Measurements from ENCODE around the gene OBSCN. TPM values are rescaled to one million over a fixed set of nuclear protein-coding genes. Genes with fewer than 3 reads are reported as not detected.
"Not testable (repeated sequence)": the region's sequence is repeated elsewhere in the genome, so short reads cannot be mapped to it uniquely, and the experiment has no call there.

Gene OBSCN
- total RNA-seq, 1 donor from 2014 or later, result 22.3 TPM

DNA sequence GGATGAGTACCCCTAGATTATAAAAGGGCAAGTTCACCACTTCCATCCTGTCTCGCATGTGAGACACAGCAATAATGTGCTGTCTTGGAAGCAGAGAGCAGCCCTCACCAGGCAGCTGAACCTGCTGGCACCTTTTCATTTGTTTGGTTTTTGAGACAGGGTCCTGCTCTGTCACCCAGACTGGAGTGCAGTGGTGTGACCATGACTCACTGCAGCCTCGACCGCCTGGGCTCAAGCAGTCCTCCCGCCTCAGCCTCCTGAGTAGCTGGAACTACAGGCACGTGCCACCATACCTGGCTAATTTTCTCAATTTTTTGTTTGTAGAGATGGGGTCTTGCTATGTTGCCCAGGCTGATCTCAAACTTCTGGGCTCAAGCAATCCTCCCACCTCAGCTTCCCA, 20.3 kb downstream of the OBSCN start:
- DNase-seq; H3K27ac Mint-ChIP-seq; H3K27me3 Mint-ChIP-seq; H3K4me3 Mint-ChIP-seq; intact Hi-C loops (cut with micrococcal nuclease); H3K9me3 Mint-ChIP-seq; H3K4me1 Mint-ChIP-seq: not testable (repeated sequence)
- peaks cover 58% of the 10 kb centered on the region for H3K36me3 Mint-ChIP-seq (ENCODE audit: low read depth)

GRCh38 chr1:228228601-228229074, 20.8 kb downstream of the OBSCN start:
- no peaks in the 10 kb centered on the region for H3K27me3 Mint-ChIP-seq
- peaks cover 13% of the 10 kb centered on the region for H3K9me3 Mint-ChIP-seq
- no peak overlapping the region for H3K4me3 Mint-ChIP-seq
- H3K36me3 Mint-ChIP-seq (ENCODE audit: low read depth), result peaks cover 61% of the 10 kb centered on the region
- DNase-seq, result no peak
- intact Hi-C loops (cut with micrococcal nuclease), result no loop called here
- no peaks in the 10 kb centered on the region for H3K4me1 Mint-ChIP-seq
- H3K27ac Mint-ChIP-seq, result no peak overlapping the region

GRCh38 chr1:228231189-228231588, 23.3 kb downstream of the OBSCN start:
- Mint-ChIP-seq H3K36me3 (ENCODE audit: low read depth) (peaks cover 52% of the 10 kb centered on the region), H3K27ac (no peak overlapping the region)

GRCh38 chr1:228233136-228233535, 25.3 kb downstream of the OBSCN start:
- intact Hi-C loops (cut with micrococcal nuclease), result no loop called here

More at GRCh38 chr1:228231189-228231588, 23.3 kb downstream of the OBSCN start:
- Mint-ChIP-seq H3K4me1 (no peaks in the 10 kb centered on the region), H3K27me3 (no peaks in the 10 kb centered on the region), H3K9me3 (peaks cover 19% of the 10 kb centered on the region), H3K4me3 (no peak overlapping the region)
- intact Hi-C loops (cut with micrococcal nuclease), result no loop called here
- no peak for DNase-seq

DNA sequence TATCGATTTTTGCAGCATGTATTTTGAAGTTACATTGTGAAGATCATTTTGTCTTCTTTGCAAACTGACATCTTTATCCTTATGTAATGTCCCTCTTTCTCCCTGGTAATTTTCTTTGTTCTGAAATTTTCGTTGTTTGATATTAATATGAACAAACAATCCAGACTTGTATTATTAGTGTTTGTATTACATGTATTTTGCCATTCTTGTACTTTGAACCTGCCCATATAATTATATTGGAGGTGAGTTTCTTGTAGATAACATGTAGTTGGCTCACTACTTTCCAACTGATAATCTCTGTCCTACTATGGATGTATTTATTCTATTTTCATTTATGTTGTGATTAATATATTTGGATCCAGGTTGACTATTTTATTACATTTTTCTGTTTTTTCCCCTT, 27.1 kb downstream of the OBSCN start:
- intact Hi-C loops (cut with micrococcal nuclease), result no loop called here
- H3K36me3 Mint-ChIP-seq (ENCODE audit: low read depth), result peaks cover 66% of the 10 kb centered on the region
- no peaks in the 10 kb centered on the region for H3K4me1 Mint-ChIP-seq
- H3K27ac Mint-ChIP-seq, result no peak overlapping the region
- H3K27me3 Mint-ChIP-seq, result no peaks in the 10 kb centered on the region
- DNase-seq, result no peak
- peaks cover 29% of the 10 kb centered on the region for H3K9me3 Mint-ChIP-seq
- no peak overlapping the region for H3K4me3 Mint-ChIP-seq

More at GRCh38 chr1:228233136-228233535, 25.3 kb downstream of the OBSCN start:
- H3K27me3 Mint-ChIP-seq, result no peaks in the 10 kb centered on the region
- no peak overlapping the region for H3K4me3 Mint-ChIP-seq
- no peaks in the 10 kb centered on the region for H3K4me1 Mint-ChIP-seq
- peaks cover 19% of the 10 kb centered on the region for H3K9me3 Mint-ChIP-seq
- no peak for DNase-seq
- no peak overlapping the region for H3K27ac Mint-ChIP-seq
- H3K36me3 Mint-ChIP-seq (ENCODE audit: low read depth), result peaks cover 60% of the 10 kb centered on the region

DNA sequence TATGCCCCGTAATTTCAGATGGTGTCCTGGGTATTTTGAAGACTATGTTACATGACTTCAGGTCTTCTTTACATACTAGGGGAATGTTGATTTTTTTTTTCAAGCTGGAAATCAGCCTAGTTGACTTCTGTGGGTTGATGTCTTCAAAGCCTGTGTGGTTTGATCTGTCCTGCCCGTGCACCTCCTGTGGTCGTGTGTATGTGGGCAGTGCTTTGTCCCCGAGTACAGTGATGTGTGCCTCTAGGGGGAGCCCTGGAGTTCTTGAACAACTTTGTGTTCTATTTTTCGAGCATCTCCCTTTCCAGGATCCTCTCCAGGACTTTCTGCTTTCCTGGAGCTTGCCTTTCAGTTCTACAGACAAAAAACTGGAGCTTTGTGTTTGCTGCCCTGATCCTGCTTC, 28.9 kb downstream of the OBSCN start:
- H3K36me3 Mint-ChIP-seq (ENCODE audit: low read depth), result peaks cover 70% of the 10 kb centered on the region
- peaks cover 36% of the 10 kb centered on the region for H3K9me3 Mint-ChIP-seq
- intact Hi-C loops (cut with micrococcal nuclease), result no loop called here
- H3K27ac Mint-ChIP-seq, result no peak overlapping the region
- no peak overlapping the region for H3K4me3 Mint-ChIP-seq
- peak; percentile 65 for DNase-seq
- no peaks in the 10 kb centered on the region for H3K27me3 Mint-ChIP-seq
- no peaks in the 10 kb centered on the region for H3K4me1 Mint-ChIP-seq

DNA sequence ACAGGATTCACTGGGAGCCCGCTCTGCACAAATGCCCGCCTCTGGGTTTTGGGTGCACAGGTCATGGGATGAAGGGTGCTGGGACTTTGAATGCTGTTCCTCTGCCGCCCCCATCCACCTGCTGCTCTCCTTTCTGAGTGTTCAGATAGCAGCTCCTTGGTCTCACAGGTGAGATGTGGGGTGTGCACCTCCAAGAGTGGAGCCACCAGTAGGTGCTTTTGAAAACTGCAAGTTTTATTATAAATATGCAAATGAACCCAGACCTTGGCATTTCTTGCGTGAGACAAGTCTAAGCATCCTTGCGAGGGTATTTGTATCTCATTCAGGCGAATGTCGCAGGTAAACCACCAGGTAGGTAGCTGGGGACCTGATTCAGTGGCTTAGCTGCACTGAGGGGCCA, 30.2 kb downstream of the OBSCN start:
- H3K27ac Mint-ChIP-seq, result no peak overlapping the region
- DNase-seq, result no peak
- H3K9me3 Mint-ChIP-seq, result peaks cover 40% of the 10 kb centered on the region
- H3K36me3 Mint-ChIP-seq (ENCODE audit: low read depth), result peaks cover 72% of the 10 kb centered on the region
- no peaks in the 10 kb centered on the region for H3K27me3 Mint-ChIP-seq
- H3K4me1 Mint-ChIP-seq, result no peaks in the 10 kb centered on the region
- intact Hi-C loops (cut with micrococcal nuclease), result no loop called here
- H3K4me3 Mint-ChIP-seq, result no peak overlapping the region

GRCh38 chr1:228238461-228238860, 30.6 kb downstream of the OBSCN start:
- H3K9me3 Mint-ChIP-seq, result peaks cover 38% of the 10 kb centered on the region
- no peaks in the 10 kb centered on the region for H3K4me1 Mint-ChIP-seq
- H3K27ac Mint-ChIP-seq, result no peak overlapping the region
- no peak for DNase-seq
- peaks cover 72% of the 10 kb centered on the region for H3K36me3 Mint-ChIP-seq (ENCODE audit: low read depth)
- intact Hi-C loops (cut with micrococcal nuclease), result no loop called here
- no peaks in the 10 kb centered on the region for H3K27me3 Mint-ChIP-seq
- no peak overlapping the region for H3K4me3 Mint-ChIP-seq

DNA sequence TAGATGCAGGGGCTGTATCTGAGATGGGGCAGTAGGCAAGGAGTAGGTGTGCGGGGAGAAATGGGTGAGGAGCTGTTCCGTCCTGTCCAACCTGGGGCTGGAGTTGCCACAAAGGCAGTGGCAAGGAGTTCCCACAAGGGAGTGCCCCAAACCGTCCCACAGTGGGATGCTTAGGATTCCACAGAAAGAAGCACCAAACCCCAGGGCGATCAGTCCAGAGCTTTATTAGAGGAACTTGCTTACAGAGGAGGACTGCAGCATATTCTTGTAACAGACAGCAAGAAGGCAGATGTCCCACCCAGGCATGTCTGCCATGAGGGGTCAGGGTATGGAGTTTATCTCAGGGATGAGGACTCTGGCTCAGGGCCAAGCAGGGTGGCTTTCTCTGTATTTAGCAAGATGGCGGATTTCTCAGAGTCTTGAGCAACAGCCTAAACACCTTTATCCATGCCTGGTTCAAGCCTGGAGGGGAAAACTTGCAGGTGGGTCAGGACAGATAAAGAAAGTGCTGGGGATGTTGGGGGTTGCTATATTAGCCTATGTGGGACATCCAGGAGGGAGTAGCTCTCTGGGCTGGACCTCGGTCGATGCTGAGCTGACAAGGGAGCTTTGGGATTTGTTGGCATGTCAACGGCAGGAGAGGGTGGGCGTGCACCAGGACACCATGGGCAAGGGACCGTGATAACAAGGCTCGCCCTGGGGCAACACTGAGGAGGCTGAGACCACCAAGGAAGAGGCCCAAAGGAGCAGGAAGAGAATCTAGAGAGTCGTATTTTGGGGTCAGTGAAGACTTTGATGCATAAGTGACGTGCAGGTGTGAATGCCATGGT, 32.8 kb downstream of the OBSCN start:
- Mint-ChIP-seq H3K4me1 (no peaks in the 10 kb centered on the region), H3K4me3 (no peak overlapping the region), H3K9me3 (peaks cover 36% of the 10 kb centered on the region), H3K27ac (no peak overlapping the region), H3K27me3 (no peaks in the 10 kb centered on the region), H3K36me3 (ENCODE audit: low read depth) (peaks cover 82% of the 10 kb centered on the region)
- intact Hi-C loops (cut with micrococcal nuclease), result no loop called here
- DNase-seq, result no peak

GRCh38 chr1:228241259-228241658, 33.4 kb downstream of the OBSCN start:
- peaks cover 85% of the 10 kb centered on the region for H3K36me3 Mint-ChIP-seq (ENCODE audit: low read depth)
- peaks cover 42% of the 10 kb centered on the region for H3K9me3 Mint-ChIP-seq
- H3K4me3 Mint-ChIP-seq, result no peak overlapping the region
- H3K27ac Mint-ChIP-seq, result no peak overlapping the region
- DNase-seq, result no peak
- intact Hi-C loops (cut with micrococcal nuclease), result no loop called here
- no peaks in the 10 kb centered on the region for H3K27me3 Mint-ChIP-seq
- no peaks in the 10 kb centered on the region for H3K4me1 Mint-ChIP-seq

GRCh38 chr1:228242409-228242808, 34.6 kb downstream of the OBSCN start:
- Mint-ChIP-seq H3K4me3 (no peak overlapping the region), H3K36me3 (ENCODE audit: low read depth) (peaks cover 89% of the 10 kb centered on the region), H3K4me1 (no peaks in the 10 kb centered on the region), H3K27me3 (no peaks in the 10 kb centered on the region), H3K9me3 (peaks cover 51% of the 10 kb centered on the region), H3K27ac (no peak overlapping the region)
- DNase-seq, result no peak
- intact Hi-C loops (cut with micrococcal nuclease), result no loop called here

DNA sequence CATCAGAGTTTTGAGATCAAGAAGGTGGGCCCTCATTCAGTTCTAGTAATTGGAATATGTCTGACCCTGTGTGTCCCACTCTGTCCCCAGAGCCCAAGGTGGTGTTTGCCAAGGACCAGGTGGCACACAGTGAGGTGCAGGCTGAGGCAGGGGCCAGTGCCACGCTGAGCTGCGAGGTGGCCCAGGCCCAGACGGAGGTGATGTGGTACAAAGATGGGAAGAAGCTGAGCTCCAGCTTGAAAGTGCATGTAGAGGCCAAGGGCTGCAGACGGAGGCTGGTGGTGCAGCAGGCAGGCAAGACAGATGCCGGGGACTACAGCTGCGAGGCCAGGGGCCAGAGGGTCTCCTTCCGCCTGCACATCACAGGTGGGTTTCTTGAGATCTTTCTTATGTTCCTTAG, 35.2 kb downstream of the OBSCN start:
- H3K9me3 Mint-ChIP-seq, result peaks cover 57% of the 10 kb centered on the region
- intact Hi-C loops (cut with micrococcal nuclease), result no loop called here
- H3K4me1 Mint-ChIP-seq, result no peaks in the 10 kb centered on the region
- no peaks in the 10 kb centered on the region for H3K27me3 Mint-ChIP-seq
- DNase-seq, result no peak
- peaks cover 91% of the 10 kb centered on the region for H3K36me3 Mint-ChIP-seq (ENCODE audit: low read depth)
- H3K4me3 Mint-ChIP-seq, result no peak overlapping the region
- H3K27ac Mint-ChIP-seq, result no peak overlapping the region

DNA sequence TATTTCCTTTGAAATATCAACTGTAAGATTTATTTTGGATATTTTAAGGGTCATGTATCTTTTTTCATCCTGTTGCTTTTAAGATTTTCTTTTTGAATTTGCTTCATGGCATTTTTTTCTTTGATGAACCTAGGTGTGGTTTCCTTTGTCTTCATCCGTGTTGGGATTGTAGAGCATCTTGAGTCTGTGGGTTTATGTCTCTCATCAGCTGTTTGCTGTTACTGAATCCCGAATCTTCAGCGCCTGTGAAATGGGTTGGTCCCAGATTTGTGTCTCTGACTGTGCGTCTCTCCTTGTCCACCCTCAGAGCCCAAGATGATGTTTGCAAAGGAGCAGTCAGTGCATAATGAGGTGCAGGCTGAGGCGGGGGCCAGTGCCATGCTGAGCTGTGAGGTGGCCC, 36.1 kb downstream of the OBSCN start:
- Mint-ChIP-seq H3K9me3 (peaks cover 54% of the 10 kb centered on the region), H3K36me3 (ENCODE audit: low read depth) (peaks cover 85% of the 10 kb centered on the region)
- H3K4me1 Mint-ChIP-seq; H3K4me3 Mint-ChIP-seq; H3K27me3 Mint-ChIP-seq; intact Hi-C loops (cut with micrococcal nuclease); H3K27ac Mint-ChIP-seq; DNase-seq: not testable (repeated sequence)

GRCh38 chr1:228245111-228245510, 37.3 kb downstream of the OBSCN start:
- Mint-ChIP-seq H3K9me3 (peaks cover 49% of the 10 kb centered on the region), H3K27me3 (no peaks in the 10 kb centered on the region)

More at GRCh38 chr1:228245111-228245510, 37.3 kb downstream of the OBSCN start:
- DNase-seq, result no peak
- intact Hi-C loops (cut with micrococcal nuclease), result no loop called here
- Mint-ChIP-seq H3K36me3 (ENCODE audit: low read depth) (peaks cover 80% of the 10 kb centered on the region), H3K4me1 (no peaks in the 10 kb centered on the region), H3K4me3 (no peak overlapping the region), H3K27ac (no peak overlapping the region)
